OCI-LY3 (cell line): ENCODE measurements around the gene CFAP410.

ENCODE experiments used
- CTCF ChIP-seq: fragments of 200-600, 300-600 bp; sonication (generic); IDR thresholded peaks from 2 replicates; pipeline ENCODE4 v1.5.1; 2014; ENCODE audit warnings: antibody characterized with exemption, low read length, low read depth
- EZH2phosphoT487 ChIP-seq: fragments of 200-600 bp; shearing (Covaris generic); IDR thresholded peaks from 2 replicates; pipeline ENCODE4 v1.6.1; 2018; ENCODE audit warnings: antibody characterized with exemption, mixed run types, low read depth

- TF ChIP-seq CTCF (no peak), EZH2phosphoT487 (no peak)
These were observed at the start of gene CFAP410 for GRCh38 chr21:44338971-44339910.
